NT2/D1 (cell line): ENCODE measurements around the gene TTC13.

Source experiments
- SUZ12 ChIP-seq: IDR thresholded peaks from 2 replicates; pipeline ENCODE4 v1.6.1; 2011; ENCODE audit not compliant: insufficient read length, insufficient read depth; ENCODE audit errors: extremely low read depth
- YY1 ChIP-seq: IDR thresholded peaks from 2 replicates; pipeline ENCODE4 v1.6.1; 2011; ENCODE audit not compliant: insufficient read length, insufficient read depth
- ZNF274 ChIP-seq: IDR thresholded peaks from 2 replicates; pipeline ENCODE4 v1.6.1; 2011; ENCODE audit warnings: mild to moderate bottlenecking, low read depth, low read length

GRCh38 chr1:230975636-230976035, 3.0 kb downstream of the TTC13 start:
- TF ChIP-seq YY1 (no peak), SUZ12 (no peak), ZNF274 (no peak)
